ENCODE results near the gene CCDC177.

- TF ChIP-seq CTCF (IDR thresholded peaks at IDR 0.05; ENCODE audit: control extremely low read depth in 1 of 3, insufficient read depth in 1 of 3, low read depth in 1 of 3, low read length in 3 of 3) (peak; percentile 73 to 91 (median 83)), JUND (IDR thresholded peaks at IDR 0.05; ENCODE audit: low read length) (no peak), TCF12 (IDR thresholded peaks at IDR 0.05; ENCODE audit: low read depth, low read length) (no peak)
Observed at GRCh38 chr14:69535230-69535848, 39.3 kb downstream of the CCDC177 start.
